Natural killer cell treated with Interleukin-12 subunit alpha and Interleukin-12 subunit beta and Interleukin-15 and Interleukin-18, amount 100 ng/mL, for 72 hours (primary cell): Measurements from ENCODE around the gene PDZD4. TPM values are rescaled to one million over a fixed set of nuclear protein-coding genes. Genes with fewer than 3 reads are reported as not detected.
A peak's percentile ranks its signal among the peaks of the same experiment; 100 is the strongest.
"Not testable (repeated sequence)": the region's sequence is repeated elsewhere in the genome, so short reads cannot be mapped to it uniquely, and the experiment has no call there.

ENCODE experiments used
- ATAC-seq, 2 donors: fragments of 150-1000 bp; cut with Tn5 transposase in 1 of 2; sonication (Bioruptor Pico), chemical (Tn5 transposase) in 1 of 2; 2 replicates each; pipeline ENCODE4 v1.10.0; 2021
- DNase-seq: peaks from one replicate; pipeline ENCODE4 v3.0.0; 2022; ENCODE audit warnings: low spot score
- H3K27ac Mint-ChIP-seq, 2 donors: 1 replicate in 1 of 2; 2 replicates in 1 of 2; pipeline ENCODE4 v1.8.0; 2022; ENCODE audit warnings: mixed read lengths in 2 of 2, mild to moderate bottlenecking in 1 of 2, moderate library complexity in 1 of 2
- H3K27me3 Mint-ChIP-seq, 2 donors: 1 replicate in 1 of 2; 2 replicates in 1 of 2; pipeline ENCODE4 v1.8.0; 2022; ENCODE audit warnings: mixed read lengths in 2 of 2
- H3K36me3 Mint-ChIP-seq: one replicate; pipeline ENCODE4 v1.8.0; 2022; ENCODE audit warnings: mixed read lengths
- H3K4me1 Mint-ChIP-seq, 2 donors: 1 replicate in 1 of 2; 2 replicates in 1 of 2; pipeline ENCODE4 v1.8.0; 2022; ENCODE audit warnings: low read depth in 2 of 2, mixed read lengths in 2 of 2, mild to moderate bottlenecking in 1 of 2
- H3K4me3 Mint-ChIP-seq: one replicate; pipeline ENCODE4 v1.8.0; 2022; ENCODE audit warnings: mixed read lengths
- H3K9me3 Mint-ChIP-seq: 2 replicates; pipeline ENCODE4 v1.8.0; 2022; ENCODE audit warnings: mixed read lengths
- total RNA-seq, 2 donors: library from RNA; stranded (reverse); gene quantifications; one replicate each; pipeline ENCODE4 v1.2.3, GENCODE V29; 2022

Gene PDZD4
- total RNA-seq, 2 donors from 2014 or later: 2.2 to 2.7 TPM

DNA sequence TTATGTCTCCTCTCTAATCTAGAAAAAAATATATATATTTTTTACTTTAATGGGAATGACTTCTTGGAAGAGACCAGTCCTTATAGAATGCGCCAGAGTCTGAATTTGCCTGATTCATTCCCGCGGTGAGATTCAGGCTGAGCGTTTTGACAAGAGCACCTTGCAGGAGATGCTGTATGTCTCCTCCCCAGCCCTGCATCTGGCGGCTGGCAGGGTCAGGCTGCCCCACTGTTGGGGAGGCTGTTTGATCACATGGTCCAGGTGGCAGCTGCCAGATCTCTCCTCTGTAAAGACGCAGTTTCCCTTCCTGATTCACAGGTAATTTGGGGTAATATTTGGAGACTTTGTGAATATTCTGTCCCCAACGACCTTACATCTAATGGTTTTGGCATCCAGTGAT, 9.7 kb downstream of the PDZD4 start:
- no peak overlapping the region for H3K4me3 Mint-ChIP-seq
- peaks cover 26 to 48% of the 10 kb centered on the region in 2 donors for H3K4me1 Mint-ChIP-seq
- no peak for ATAC-seq

DNA sequence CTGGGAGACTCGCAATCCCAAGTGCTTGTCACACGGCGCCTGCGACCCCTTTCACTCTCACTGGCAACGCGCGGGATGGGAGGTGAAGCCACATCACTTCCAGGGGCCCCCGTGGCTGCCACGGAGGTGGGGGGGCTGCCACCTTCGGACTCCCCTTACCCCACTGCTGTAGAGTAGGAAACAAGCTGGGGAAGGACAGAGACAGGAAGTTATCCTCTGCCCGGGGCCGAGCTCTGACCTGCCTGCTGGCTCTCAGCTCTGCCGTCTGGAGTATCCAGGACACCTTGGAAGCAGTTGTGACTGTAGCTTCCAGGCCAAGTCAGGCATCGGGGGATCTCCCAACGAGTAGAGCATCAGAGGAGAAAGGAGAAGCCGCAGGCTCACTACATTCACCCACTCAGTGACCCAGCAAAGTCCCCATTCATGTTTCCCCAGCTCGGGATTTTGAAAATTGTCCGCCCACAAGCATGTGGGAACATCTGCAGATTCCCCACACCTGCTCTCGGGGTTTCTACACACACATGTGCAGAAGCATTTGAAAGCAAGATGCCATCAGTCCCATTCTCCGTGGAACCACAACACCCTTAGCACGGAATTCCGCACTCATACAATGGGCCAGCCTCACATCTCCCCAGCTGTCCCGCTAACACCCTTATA, 10.8 kb downstream of the PDZD4 start:
- H3K36me3 Mint-ChIP-seq: no peaks in the 10 kb centered on the region
- no peaks in the 10 kb centered on the region for H3K9me3 Mint-ChIP-seq
- DNase-seq (no peak), ATAC-seq (no peak)
- peaks cover 32 to 52% of the 10 kb centered on the region in 2 donors for H3K4me1 Mint-ChIP-seq
- H3K27ac Mint-ChIP-seq: no peak overlapping the region
- H3K4me3 Mint-ChIP-seq: peak overlapping the region; percentile 42
- H3K27me3 Mint-ChIP-seq: peaks cover 0 to 3% of the 10 kb centered on the region in 2 donors

More for the DNA sequence above, 9.7 kb downstream of the PDZD4 start:
- no peaks in the 10 kb centered on the region for H3K9me3 Mint-ChIP-seq
- DNase-seq: no peak
- H3K27ac Mint-ChIP-seq: no peak overlapping the region
- H3K27me3 Mint-ChIP-seq: no peaks in the 10 kb centered on the region
- no peaks in the 10 kb centered on the region for H3K36me3 Mint-ChIP-seq

DNA sequence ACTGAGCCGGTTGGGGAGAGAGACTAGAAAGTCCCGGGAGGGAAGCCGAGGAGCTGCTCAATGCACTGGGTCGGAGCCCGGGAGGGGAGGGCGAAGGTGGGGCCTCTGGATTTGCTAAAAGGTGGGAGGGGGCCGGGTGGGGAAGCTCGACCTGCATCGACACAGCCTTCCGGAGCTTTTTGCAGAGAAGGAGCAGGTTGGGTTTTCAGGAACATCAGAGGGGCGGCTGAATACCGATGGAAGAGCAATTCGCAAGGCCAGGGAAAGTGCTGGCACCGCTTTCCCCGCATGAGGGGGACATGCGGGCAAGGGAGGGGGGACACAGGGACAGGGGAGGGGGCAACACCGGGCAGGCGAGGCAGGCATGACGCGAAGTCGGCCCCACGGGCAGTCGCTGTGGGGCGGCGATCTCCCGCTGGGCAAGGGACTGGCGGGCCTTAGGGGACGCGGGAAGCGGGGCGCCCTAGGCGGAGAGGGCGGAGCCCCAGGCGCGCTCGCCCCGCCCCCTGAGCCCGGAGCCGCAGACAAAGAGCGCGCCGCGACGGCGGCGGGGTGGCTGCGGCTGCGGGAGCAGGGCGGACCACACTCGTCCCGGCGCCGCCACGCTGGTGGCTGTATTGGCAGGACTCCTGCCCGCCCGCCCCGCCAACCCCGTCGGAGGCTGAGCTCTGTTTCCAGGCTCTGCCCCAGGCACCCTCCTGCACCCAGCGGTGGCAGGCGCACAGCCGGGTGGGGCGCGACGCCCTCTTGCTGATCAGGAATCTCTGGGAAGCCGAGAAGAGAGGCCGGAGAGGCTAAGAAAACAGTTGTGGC, 11.6 kb downstream of the PDZD4 start:
- Mint-ChIP-seq H3K27ac (no peak overlapping the region), H3K4me3 (peak overlapping the region; percentile 42), H3K27me3 (peaks cover 0 to 4% of the 10 kb centered on the region in 2 donors), H3K36me3 (no peaks in the 10 kb centered on the region), H3K9me3 (no peaks in the 10 kb centered on the region), H3K4me1 (peaks cover 33 to 47% of the 10 kb centered on the region in 2 donors)
- peak; percentile 84 to 89 for ATAC-seq
- DNase-seq: no peak

DNA sequence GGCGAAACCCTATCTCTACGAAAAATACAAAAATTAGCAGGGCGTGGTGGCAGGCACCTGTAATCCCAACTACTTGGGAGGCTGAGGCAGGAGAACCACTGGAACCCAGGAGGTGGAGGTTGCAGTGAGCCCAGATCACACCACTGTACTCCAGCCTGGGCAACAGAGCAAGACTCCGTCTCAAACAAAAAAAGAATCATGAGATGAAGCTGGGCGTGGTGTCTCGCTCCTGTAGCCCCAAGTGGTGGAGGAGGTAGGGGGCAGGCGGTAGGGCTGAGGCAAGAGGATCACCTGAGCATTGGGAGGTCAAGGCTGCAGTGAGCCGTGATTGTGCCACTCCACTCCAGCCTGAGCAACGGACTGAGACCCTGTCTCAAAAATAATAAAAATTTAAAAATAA, 12.3 kb downstream of the PDZD4 start:
- Mint-ChIP-seq H3K4me3 (peak overlapping the region; percentile 41), H3K4me1 (peaks cover 33 to 46% of the 10 kb centered on the region in 2 donors)
- H3K9me3 Mint-ChIP-seq, H3K36me3 Mint-ChIP-seq, DNase-seq, ATAC-seq, H3K27me3 Mint-ChIP-seq, H3K27ac Mint-ChIP-seq: not testable (repeated sequence)

DNA sequence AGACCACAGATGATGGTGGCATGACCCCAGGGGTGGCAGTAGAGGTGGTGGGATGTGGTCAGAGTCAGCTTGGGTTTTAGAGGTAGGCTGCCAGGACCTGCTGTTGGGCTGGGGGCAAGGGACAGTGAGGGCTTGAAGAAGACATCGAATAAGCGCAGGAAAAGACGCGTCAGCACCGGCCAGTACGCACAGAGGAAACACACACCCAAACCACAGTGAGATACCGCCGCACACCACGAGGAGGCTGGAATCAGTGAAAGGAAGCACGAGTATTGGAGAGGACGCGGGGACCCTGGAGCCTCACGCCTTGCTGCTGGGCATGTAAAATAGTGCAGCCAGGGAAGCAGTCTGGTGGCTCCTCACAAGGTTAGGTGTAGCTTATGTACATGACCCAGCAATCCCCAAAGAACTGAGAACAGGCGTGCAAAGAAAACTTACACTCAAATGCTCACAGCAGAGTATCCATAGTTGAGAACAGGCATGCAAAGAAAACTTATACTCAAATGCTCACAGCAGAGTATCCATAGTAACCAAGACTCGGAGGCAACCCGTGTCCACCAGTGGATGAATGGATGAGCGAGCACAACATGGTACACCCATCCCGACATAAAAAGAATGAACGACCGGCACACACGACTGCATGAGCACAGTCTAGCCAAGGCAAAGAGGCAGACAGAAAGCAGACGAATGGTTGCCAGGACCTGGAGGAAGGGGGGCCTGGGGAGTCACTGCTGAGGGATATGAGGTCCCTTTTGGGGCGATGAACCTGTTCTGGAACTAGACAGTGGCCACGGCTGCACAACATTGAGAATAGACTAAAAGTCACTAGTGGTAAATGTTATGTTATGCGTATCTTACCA, 13.3 kb downstream of the PDZD4 start:
- Mint-ChIP-seq H3K36me3 (no peaks in the 10 kb centered on the region), H3K27ac (no peak overlapping the region), H3K9me3 (no peaks in the 10 kb centered on the region), H3K4me3 (peak overlapping the region; percentile 73), H3K4me1 (peaks cover 25 to 43% of the 10 kb centered on the region in 2 donors), H3K27me3 (peaks cover 0 to 7% of the 10 kb centered on the region in 2 donors)
- ATAC-seq: peak; percentile 71 to 84
- DNase-seq: peak; percentile 71

DNA sequence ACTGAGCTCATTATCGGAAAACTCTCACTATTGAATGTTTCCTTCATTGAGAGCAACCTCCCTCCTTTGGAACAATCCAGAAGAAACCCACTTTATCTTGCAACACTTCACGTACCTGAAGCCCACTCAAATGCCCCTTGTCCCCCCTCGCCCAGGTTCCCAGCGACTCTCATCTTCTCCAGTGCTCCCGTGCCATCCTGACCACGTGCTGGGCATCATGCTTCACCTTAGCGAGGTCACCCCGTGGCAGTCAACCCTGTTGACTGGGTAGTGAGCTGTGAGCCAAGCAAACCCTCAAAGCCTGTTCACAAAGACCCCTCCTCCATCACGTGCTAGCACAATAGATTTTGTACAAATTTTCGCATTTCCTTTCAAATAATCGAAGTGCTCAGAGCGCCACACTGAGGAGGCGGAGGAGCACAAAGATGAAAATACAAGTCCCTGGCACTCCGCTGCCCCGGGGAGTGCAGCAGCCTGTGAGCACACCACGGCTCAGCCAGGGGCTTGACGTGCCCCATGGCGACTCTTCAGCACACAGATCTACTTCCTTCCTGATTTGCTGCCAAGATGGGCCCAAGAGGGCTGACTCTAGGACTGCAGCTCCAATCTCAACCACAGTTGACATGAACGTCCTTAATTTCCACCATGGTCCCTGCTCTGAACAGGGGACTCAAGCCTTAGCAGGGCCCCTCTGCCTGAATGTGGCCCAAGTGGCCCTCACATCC, 15.6 kb downstream of the PDZD4 start:
- peak overlapping the region in 1 of 2 donors; percentile 16 for H3K27ac Mint-ChIP-seq
- ATAC-seq: no peak

DNA sequence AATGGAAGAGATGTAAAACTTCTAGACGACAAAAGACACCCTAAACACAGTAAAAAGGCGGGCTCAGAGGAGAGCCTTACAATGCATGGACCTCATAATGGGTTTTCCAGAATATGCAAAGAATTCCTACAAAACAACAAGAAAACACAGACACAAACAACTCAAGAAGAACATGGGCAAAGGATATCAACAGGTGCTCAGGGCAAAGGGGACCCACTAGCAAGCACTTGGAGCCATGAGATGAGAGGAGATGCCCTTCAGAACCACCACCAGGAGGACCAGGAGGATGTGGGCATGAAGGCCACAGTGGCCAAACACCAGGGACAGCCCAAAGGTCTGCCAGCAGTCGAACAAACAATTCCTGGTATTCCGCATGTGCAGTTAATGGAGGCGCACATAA, 17.2 kb downstream of the PDZD4 start:
- no peak overlapping the region for H3K4me3 Mint-ChIP-seq
- peaks cover 0 to 7% of the 10 kb centered on the region in 2 donors for H3K27me3 Mint-ChIP-seq
- H3K4me1 Mint-ChIP-seq: peaks cover 21 to 30% of the 10 kb centered on the region in 2 donors
- H3K27ac Mint-ChIP-seq: no peak overlapping the region
- no peaks in the 10 kb centered on the region for H3K36me3 Mint-ChIP-seq
- H3K9me3 Mint-ChIP-seq: no peaks in the 10 kb centered on the region
- ATAC-seq (no peak), DNase-seq (no peak)

More for the DNA sequence above, 15.6 kb downstream of the PDZD4 start:
- peak; percentile 52 for DNase-seq
- Mint-ChIP-seq H3K27me3 (peaks cover 0 to 7% of the 10 kb centered on the region in 2 donors), H3K9me3 (no peaks in the 10 kb centered on the region), H3K4me3 (no peak overlapping the region), H3K36me3 (no peaks in the 10 kb centered on the region), H3K4me1 (peaks cover 21 to 33% of the 10 kb centered on the region in 2 donors)

DNA sequence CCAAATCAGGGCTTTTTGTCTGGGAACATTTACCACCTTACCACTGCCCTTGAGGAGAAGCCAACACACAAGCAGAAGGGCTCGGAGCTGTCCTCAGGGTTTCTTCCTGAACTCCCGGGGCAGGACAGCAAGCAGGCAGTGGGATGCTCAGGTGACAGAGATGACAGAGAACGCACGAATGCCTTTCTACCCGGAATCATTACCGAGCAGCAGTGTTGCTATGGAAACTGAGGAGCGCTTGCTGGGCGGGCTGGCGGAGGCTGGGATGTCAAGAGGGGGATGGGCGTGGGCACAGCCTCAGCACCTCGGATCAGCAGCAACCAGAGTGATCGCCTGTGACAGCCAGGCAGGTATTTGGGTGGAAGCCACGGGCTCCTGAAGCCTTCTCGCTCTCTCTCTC, 18.1 kb downstream of the PDZD4 start:
- Mint-ChIP-seq H3K27ac (no peak overlapping the region), H3K4me1 (peaks cover 17 to 29% of the 10 kb centered on the region in 2 donors), H3K9me3 (no peaks in the 10 kb centered on the region), H3K4me3 (no peak overlapping the region), H3K27me3 (peaks cover 0 to 9% of the 10 kb centered on the region in 2 donors), H3K36me3 (no peaks in the 10 kb centered on the region)
- no peak for DNase-seq
- no peak for ATAC-seq

DNA sequence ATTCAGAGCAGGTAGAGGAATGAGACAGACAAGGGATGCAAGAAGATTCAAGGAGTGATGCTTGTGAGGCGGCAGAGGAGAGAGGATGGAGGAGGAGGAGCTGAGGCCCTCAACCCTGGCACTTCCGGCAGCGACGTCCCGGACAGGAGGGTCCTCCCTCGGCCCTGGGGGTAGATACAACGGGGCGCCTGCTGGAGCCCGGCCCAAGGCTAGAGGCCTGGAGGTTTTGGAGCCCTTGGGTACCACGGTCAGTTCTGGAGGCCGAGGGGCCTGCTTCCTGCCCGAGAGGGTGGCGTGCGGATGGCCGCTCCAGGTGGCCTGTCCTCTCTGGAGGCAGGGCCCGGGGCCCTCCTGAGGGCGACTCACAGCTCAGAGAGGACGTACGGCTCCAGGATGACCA, 22.4 kb downstream of the PDZD4 start:
- Mint-ChIP-seq H3K9me3 (no peaks in the 10 kb centered on the region), H3K36me3 (no peaks in the 10 kb centered on the region), H3K27ac (no peak overlapping the region), H3K4me1 (peaks cover 0 to 12% of the 10 kb centered on the region in 2 donors), H3K27me3 (peaks cover 0 to 3% of the 10 kb centered on the region in 2 donors), H3K4me3 (no peak overlapping the region)
- ATAC-seq: no peak
- DNase-seq: no peak

DNA sequence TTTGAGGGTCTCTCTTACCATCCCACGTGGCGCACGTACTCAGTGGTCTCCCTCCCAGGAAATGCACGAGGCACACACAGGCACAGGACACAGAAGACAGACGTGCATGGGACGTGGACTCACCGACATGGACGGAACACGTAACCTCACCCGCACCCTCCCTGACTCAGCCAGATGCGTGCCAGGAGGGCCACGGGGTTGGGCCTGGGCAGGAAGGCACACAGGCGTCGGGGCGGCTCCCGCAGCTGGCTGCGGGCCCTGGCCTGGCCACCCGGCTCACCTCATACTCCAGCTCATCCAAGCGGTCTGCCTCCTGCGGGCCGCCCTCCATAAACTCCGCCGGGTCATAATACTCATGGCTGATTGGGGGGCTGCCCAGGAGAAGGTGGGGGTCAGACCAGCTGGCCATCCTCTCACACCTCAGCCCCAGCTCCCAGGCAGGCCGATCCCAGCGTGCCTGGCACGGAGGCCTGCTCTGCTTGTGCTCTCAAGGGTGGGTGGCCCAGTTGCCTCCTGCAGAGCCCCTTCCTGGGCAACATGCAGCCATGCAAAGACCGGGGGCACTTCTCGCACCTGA, 23.3 kb downstream of the PDZD4 start:
- Mint-ChIP-seq H3K27ac (no peak overlapping the region), H3K36me3 (no peaks in the 10 kb centered on the region), H3K27me3 (peaks cover 0 to 2% of the 10 kb centered on the region in 2 donors), H3K4me3 (no peak overlapping the region), H3K4me1 (peaks cover 0 to 8% of the 10 kb centered on the region in 2 donors), H3K9me3 (no peaks in the 10 kb centered on the region)
- no peak for ATAC-seq
- no peak for DNase-seq

DNA sequence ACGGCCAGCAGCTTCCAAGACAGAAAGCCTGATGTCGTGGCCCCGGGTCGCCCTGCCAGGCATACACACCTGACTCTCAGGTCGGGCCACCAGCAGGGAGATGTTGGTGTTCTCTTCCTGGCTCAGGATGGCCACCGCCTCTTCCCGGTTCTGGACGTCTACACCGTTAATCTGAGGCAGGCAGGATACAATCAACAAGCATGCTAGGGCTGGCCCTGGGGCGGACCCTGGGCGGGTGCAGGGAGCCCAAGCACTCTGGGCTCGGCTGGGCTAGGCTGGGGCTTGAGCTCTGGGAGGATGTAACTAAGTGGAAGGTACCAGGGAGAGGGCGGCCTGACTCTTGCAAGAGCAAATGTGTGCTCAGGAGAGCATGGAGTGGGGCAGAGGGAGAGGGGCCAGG, 24.9 kb downstream of the PDZD4 start:
- Mint-ChIP-seq H3K9me3 (no peaks in the 10 kb centered on the region), H3K4me1 (peaks cover 0 to 6% of the 10 kb centered on the region in 2 donors), H3K27ac (no peak overlapping the region), H3K4me3 (no peak overlapping the region), H3K27me3 (peaks cover 0 to 2% of the 10 kb centered on the region in 2 donors), H3K36me3 (no peaks in the 10 kb centered on the region)
- DNase-seq: no peak
- ATAC-seq: no peak

DNA sequence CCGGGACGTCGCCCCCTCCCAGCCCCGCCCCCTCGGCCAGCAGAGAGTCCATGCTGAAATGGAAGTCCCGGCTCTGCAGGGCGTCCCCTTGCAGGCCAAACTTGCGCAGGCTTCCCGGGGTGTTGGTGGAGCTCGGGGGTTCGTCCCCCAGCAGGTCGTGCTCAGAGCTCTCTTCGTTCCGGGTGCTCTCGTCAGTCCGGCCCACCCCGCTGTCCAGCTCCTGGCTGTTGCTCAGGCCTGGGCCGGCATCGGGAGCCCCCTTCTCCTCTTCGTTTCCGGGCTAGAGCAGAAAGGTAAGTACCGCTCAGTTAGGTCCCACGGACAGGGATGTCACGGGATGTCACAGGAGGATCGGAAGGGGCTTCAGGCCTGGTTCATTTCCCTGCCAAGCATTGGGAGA, 25.7 kb downstream of the PDZD4 start:
- DNase-seq (no peak), ATAC-seq (no peak)
- Mint-ChIP-seq H3K27ac (no peak overlapping the region), H3K4me1 (peaks cover 0 to 6% of the 10 kb centered on the region in 2 donors), H3K36me3 (no peaks in the 10 kb centered on the region), H3K9me3 (no peaks in the 10 kb centered on the region), H3K4me3 (no peak overlapping the region), H3K27me3 (peaks cover 0 to 2% of the 10 kb centered on the region in 2 donors)
